NB4 (cell line): ENCODE results near the gene ISY1.

Experiments used
- MAX ChIP-seq: IDR thresholded peaks from 2 replicates; pipeline ENCODE4 v1.6.1; 2011; ENCODE audit warnings: low read depth, low read length
- MYC ChIP-seq: IDR thresholded peaks from 2 replicates; pipeline ENCODE4 v1.6.1; 2011; ENCODE audit warnings: low read depth, low read length
- POLR2A ChIP-seq: IDR thresholded peaks from 2 replicates; pipeline ENCODE4 v1.6.1; 2011; ENCODE audit warnings: mild to moderate bottlenecking; ENCODE audit not compliant: insufficient read length; ENCODE audit errors: extremely low read depth
- TF ChIP-seq, protein P1 (sequence below): IDR thresholded peaks from one replicate; pipeline ENCODE4 v1.5.1; 2012; ENCODE audit warnings: low read depth, low read length

GRCh38 chr3:129085165-129085715, 75.6 kb downstream of the ISY1 start:
- TF ChIP-seq MAX (no peak), POLR2A (no peak), MYC (no peak)
- TF ChIP-seq, protein P1, sequence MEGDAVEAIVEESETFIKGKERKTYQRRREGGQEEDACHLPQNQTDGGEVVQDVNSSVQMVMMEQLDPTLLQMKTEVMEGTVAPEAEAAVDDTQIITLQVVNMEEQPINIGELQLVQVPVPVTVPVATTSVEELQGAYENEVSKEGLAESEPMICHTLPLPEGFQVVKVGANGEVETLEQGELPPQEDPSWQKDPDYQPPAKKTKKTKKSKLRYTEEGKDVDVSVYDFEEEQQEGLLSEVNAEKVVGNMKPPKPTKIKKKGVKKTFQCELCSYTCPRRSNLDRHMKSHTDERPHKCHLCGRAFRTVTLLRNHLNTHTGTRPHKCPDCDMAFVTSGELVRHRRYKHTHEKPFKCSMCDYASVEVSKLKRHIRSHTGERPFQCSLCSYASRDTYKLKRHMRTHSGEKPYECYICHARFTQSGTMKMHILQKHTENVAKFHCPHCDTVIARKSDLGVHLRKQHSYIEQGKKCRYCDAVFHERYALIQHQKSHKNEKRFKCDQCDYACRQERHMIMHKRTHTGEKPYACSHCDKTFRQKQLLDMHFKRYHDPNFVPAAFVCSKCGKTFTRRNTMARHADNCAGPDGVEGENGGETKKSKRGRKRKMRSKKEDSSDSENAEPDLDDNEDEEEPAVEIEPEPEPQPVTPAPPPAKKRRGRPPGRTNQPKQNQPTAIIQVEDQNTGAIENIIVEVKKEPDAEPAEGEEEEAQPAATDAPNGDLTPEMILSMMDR, result no peak
